ENCODE results near the gene SPATA32.
A peak's percentile ranks its signal among the peaks of the same experiment; 100 is the strongest.

Gene SPATA32

DNA sequence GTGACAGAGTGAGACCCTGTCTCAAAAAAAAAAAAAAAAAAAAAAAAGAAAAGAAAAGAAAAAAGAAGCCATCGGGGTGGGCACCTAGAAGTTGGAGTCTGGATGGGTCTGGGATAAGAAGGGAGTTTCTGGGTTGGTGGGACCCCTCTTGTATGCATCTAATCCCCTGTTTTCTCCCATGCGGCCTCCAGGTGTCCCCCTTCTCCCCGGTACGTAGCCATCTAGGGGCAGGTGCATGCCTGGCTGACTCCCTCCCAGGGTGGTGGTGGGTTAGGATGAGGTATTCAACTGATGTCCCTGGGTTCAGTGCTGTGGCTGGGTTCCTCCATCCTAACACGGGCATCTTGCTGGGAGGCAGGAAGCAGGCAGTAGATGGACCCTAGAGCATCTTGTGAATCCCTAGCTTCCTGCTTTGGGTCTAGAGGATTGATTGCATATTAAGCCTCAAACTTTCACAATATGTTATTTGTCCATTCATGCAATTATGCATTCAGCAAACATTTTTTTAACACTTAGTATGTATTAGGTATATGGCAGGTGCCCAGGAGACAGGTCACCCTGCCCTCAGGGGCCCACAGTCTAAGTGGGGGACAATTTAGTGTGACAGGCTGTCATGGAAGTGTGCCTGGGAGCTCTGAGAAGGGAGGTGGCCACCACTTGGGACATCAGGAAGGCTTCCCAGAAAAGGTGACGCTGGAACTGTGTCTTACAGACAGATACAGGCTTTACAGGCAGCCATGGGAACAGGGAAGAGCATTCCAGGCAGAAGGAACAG, 27.1 kb downstream of the SPATA32 start:
- TF ChIP-seq, protein P1, sequence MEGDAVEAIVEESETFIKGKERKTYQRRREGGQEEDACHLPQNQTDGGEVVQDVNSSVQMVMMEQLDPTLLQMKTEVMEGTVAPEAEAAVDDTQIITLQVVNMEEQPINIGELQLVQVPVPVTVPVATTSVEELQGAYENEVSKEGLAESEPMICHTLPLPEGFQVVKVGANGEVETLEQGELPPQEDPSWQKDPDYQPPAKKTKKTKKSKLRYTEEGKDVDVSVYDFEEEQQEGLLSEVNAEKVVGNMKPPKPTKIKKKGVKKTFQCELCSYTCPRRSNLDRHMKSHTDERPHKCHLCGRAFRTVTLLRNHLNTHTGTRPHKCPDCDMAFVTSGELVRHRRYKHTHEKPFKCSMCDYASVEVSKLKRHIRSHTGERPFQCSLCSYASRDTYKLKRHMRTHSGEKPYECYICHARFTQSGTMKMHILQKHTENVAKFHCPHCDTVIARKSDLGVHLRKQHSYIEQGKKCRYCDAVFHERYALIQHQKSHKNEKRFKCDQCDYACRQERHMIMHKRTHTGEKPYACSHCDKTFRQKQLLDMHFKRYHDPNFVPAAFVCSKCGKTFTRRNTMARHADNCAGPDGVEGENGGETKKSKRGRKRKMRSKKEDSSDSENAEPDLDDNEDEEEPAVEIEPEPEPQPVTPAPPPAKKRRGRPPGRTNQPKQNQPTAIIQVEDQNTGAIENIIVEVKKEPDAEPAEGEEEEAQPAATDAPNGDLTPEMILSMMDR (IDR thresholded peaks at IDR 0.05; ENCODE audit: control extremely low read depth, extremely low read depth, low read depth, missing control alignments), result peak; percentile 46
- DNase-seq (ENCODE audit: extremely low spot score), result peak; percentile 60
- POLR2A ChIA-PET, result no interaction called here
- CTCF ChIA-PET, result interaction anchor here (0.6 to 13.0 kb wide), 25 partner anchors 9 to 198 kb away, joined by 3 to 309 read pairs (median 5); partner anchors contain the start of genes ACBD4, ARHGAP27, FMNL1 and HEXIM1

DNA sequence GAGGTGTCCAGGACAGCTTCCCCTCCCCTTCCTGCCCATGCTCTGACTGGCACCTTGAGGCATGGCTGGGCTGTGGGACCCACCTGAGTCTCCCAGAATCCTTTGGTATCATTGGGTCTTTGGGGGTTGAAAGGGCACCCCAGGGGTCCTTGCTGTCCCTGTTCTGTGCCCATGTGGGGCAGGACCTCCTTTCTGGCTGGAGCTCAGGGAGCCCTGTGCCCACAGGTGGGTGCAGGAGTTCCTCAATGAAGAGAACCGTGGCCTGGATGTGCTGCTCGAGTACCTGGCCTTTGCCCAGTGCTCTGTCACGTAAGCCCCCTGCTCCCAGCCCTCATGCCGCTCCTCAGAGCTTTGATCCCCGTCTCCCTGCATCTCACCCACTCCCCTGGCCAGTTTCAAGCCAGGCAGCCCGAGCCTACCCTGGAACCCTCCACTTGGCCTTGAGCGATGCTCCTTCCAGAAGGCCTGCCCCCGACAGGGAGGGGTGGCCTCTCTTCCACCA, 28.4 kb downstream of the SPATA32 start:
- POLR2A ChIA-PET, result no interaction called here
- no peak for DNase-seq (ENCODE audit: extremely low spot score)
- CTCF ChIA-PET, result interaction anchor here (1.0 to 13.0 kb wide), 4 partner anchors 9 to 36 kb away, joined by 3 to 309 read pairs (median 22); partner anchors contain the start of gene FMNL1
- TF ChIP-seq, protein P1 (IDR thresholded peaks at IDR 0.05; ENCODE audit: control extremely low read depth, extremely low read depth, low read depth, missing control alignments), result no peak

DNA sequence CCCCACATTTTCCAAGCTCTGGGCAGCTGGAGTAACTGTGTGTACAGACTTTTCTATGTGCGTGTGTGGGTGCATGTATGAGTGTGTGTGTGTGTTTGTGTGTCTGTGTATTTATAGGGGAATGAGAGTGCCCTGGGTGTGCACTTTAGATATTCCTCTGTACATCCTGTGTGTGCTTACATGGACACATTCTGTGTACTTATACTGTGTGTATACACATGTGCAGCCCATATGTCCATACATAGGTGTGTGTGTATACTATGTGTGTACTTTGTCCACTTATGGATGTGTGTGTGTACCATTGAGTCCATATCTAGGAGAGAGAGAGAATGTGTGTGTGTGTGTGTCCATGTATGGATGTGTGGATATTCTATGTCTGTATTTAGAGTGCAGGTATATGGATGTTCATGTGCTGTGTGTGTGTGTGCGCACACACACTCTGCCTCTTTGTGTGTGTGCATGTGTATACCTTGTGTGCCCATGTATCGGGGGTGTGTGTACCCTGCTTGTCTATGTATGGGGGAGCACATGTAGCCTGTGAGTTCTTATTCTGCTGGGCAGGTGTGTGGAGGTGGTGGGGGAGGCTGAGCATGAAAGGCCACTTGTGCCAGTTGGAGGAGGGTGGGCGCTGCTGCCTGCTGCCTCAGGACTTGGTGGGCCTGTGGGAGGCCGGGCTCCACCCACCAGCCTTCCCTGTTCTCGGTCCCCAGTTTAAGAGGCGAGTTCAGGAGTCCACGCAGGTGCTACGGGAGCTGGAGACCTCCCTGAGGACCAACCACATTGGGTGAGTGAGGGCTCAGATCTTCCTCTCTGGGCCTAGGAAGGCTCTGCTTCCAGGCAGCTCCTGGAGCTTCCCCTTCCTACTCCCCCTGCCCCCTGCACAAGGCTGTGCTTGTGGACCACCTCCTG, 29.1 kb downstream of the SPATA32 start:
- ChIA-PET POLR2A (interaction anchor here (5.3 kb wide), 1 partner anchor 84 kb away, joined by 31 read pairs; the partner anchor contains the start of gene HEXIM1), CTCF (interaction anchor here (0.7 to 13.0 kb wide), 10 partner anchors 10 to 174 kb away, joined by 3 to 309 read pairs (median 6); partner anchors contain the start of genes ACBD4 and FMNL1)
- no peak for DNase-seq (ENCODE audit: extremely low spot score)
- TF ChIP-seq, protein P1 (IDR thresholded peaks at IDR 0.05; ENCODE audit: control extremely low read depth, extremely low read depth, low read depth, missing control alignments), result no peak

DNA sequence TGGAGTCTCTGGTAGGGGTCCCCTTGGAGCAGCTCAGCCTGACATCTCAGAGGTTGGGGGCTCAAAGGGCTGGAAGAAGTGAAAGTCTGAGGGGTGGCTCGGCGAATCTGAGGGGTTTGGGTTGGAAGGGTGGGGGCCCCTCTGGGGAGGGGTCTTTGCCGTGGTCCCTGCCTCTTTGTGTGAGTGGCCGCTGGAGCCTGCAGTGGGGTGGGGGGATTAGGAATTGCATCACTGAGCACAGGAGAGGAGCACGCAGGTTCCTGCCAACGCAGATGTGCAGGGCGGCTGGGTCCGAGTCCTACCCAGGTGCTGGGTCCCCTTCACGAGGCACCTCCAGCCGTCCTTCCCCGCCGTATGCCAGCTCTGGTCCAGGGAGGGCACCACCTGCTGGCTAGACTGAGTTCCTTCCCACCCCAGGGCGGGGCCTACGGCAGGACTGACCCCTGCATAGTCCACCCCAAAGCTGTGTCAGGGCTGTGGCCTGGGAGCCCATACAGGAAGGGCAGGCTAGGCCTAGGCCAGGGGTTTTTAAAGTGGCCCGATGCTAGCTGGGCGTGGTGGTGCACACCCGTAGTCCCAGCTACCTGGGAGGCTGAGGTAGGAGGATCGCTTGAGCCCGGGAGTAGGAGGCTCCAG, 30.3 kb downstream of the SPATA32 start:
- TF ChIP-seq, protein P1 (IDR thresholded peaks at IDR 0.05; ENCODE audit: control extremely low read depth, extremely low read depth, low read depth, missing control alignments), result peak; percentile 38
- no peak for DNase-seq (ENCODE audit: extremely low spot score)
- POLR2A ChIA-PET, result interaction anchor here (0.5 to 5.3 kb wide), 3 partner anchors 12 to 794 kb away, joined by 3 to 31 read pairs (median 6); partner anchors contain the start of gene HEXIM1
- CTCF ChIA-PET, result interaction anchor here (0.7 to 13.0 kb wide), 13 partner anchors 13 to 175 kb away, joined by 3 to 309 read pairs (median 5); partner anchors contain the start of genes ACBD4 and FMNL1

DNA sequence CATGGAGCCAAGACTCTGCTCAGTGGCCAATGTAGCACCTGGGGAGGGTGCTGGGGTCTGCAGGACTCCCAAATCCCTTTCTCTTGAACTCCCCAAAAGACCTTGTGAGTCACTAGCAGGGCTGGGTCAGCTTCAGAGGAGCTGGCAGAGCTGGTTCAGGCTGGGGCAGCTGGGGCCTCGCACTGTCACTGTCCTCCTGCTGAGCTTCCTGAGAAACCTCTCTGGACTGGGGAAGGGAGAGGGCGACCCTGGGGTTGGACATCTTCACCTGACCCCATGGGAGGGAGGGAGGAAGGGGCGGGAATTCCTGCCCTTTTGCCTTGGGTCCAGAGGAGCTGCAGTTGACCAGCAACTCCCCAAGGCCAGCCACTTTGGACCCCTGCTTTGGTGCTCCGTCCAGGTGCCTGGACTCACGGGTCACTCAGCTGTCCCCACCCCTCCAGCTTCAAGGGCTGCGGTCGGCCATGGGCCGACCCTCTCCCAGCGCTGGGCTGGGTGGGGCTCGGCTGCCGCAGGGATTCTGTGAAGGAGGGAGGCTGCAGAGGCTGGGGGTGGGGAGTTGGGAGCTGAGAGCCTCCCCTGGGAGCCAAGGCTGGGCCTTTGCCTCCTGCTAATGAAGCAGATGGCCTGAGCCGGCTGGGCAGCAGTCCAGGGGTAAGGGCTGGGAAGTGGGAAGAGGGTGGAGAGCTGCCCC, 31.0 kb downstream of the SPATA32 start:
- TF ChIP-seq, protein P1 (IDR thresholded peaks at IDR 0.05; ENCODE audit: control extremely low read depth, extremely low read depth, low read depth, missing control alignments), result no peak
- CTCF ChIA-PET, result interaction anchor here (1.0 to 13.0 kb wide), 13 partner anchors 12 to 154 kb away, joined by 3 to 309 read pairs (median 8); partner anchors contain the start of genes ACBD4 and FMNL1
- POLR2A ChIA-PET, result interaction anchor here (0.5 to 5.3 kb wide), 3 partner anchors 12 to 795 kb away, joined by 3 to 31 read pairs (median 6); partner anchors contain the start of gene HEXIM1
- no peak for DNase-seq (ENCODE audit: extremely low spot score)
